HepG2 (cell line): ENCODE measurements around the gene ANKRD2. TPM values are rescaled to one million over a fixed set of nuclear protein-coding genes. Genes with fewer than 3 reads are reported as not detected.

ENCODE experiments used
- ARID2 ChIP-seq: sonication (generic); formaldehyde crosslinking; IDR thresholded peaks from 2 replicates; pipeline ENCODE4 v1.8.1; 2022; ENCODE audit warnings: mild to moderate bottlenecking, missing genetic modification reagents, borderline replicate concordance
- GABPB1 ChIP-seq: IDR thresholded peaks from 2 replicates; pipeline ENCODE4 v1.6.1; 2016; ENCODE audit warnings: mild to moderate bottlenecking, missing genetic modification reagents, moderate library complexity, missing compliant biosample characterization
- HES4 ChIP-seq: sonication (generic); formaldehyde crosslinking; IDR thresholded peaks from 2 replicates; pipeline ENCODE4 v1.9.0; 2021; ENCODE audit warnings: mild to moderate bottlenecking, missing genetic modification reagents, borderline replicate concordance
- MED8 ChIP-seq: sonication (generic); formaldehyde crosslinking; IDR thresholded peaks from 2 replicates; pipeline ENCODE4 v1.8.1; 2023; ENCODE audit warnings: mild to moderate bottlenecking, missing genetic modification reagents; ENCODE audit not compliant: insufficient replicate concordance
- MIER2 ChIP-seq: IDR thresholded peaks from 2 replicates; pipeline ENCODE4 v1.6.1; 2016; ENCODE audit warnings: missing biosample characterization, missing genetic modification reagents
- MIER3 ChIP-seq: IDR thresholded peaks from 2 replicates; pipeline ENCODE4 v1.6.1; 2016; ENCODE audit warnings: missing compliant biosample characterization, borderline replicate concordance
- MLX ChIP-seq: IDR thresholded peaks from 2 replicates; pipeline ENCODE4 v1.6.1; 2016
- NFKB2 ChIP-seq: sonication (generic); formaldehyde crosslinking; IDR thresholded peaks from 2 replicates; pipeline ENCODE4 v1.4.0; 2020; ENCODE audit warnings: missing genetic modification reagents, borderline replicate concordance
- NFKBIZ ChIP-seq: IDR thresholded peaks from 2 replicates; pipeline ENCODE4 v1.6.1; 2018; ENCODE audit warnings: missing genetic modification reagents, missing compliant biosample characterization
- NFRKB ChIP-seq: fragments of 450-650 bp; IDR thresholded peaks from 2 replicates; pipeline ENCODE4 v1.6.1; 2017
- NFYC ChIP-seq: IDR thresholded peaks from 2 replicates; pipeline ENCODE4 v1.6.1; 2016; ENCODE audit warnings: missing genetic modification reagents, missing compliant biosample characterization
- RFX1 ChIP-seq: fragments of 450-650 bp; IDR thresholded peaks from 2 replicates; pipeline ENCODE4 v1.6.1; 2017
- SNRNP70 ChIP-seq: fragments of 200-400 bp; formaldehyde crosslinking; IDR thresholded peaks from 2 replicates; pipeline ENCODE4 v1.6.1; 2017; ENCODE audit warnings: mild to moderate bottlenecking, low read depth, low read length, moderate library complexity
- SP2 ChIP-seq: sonication (generic); formaldehyde crosslinking; IDR thresholded peaks from 2 replicates; pipeline ENCODE4 v1.5.1; 2020; ENCODE audit warnings: mild to moderate bottlenecking, missing genetic modification reagents
- TBX2 ChIP-seq: sonication (generic); formaldehyde crosslinking; IDR thresholded peaks from 2 replicates; pipeline ENCODE4 v1.5.0; 2020; ENCODE audit warnings: missing genetic modification reagents, mild to moderate bottlenecking, borderline replicate concordance
- TP53 ChIP-seq: sonication (generic); formaldehyde crosslinking; conservative IDR thresholded peaks from 2 replicates; pipeline ENCODE4 v1.4.0; 2020; ENCODE audit warnings: missing genetic modification reagents
- XBP1 ChIP-seq: sonication (generic); formaldehyde crosslinking; IDR thresholded peaks from 2 replicates; pipeline ENCODE4 v1.5.0; 2020; ENCODE audit warnings: missing genetic modification reagents
- YEATS2 ChIP-seq: sonication (generic); formaldehyde crosslinking; IDR thresholded peaks from 2 replicates; pipeline ENCODE4 v1.4.0; 2020; ENCODE audit warnings: missing genetic modification reagents, borderline replicate concordance
- ZKSCAN8 ChIP-seq: IDR thresholded peaks from 2 replicates; pipeline ENCODE4 v1.6.1; 2016; ENCODE audit warnings: borderline replicate concordance, missing genetic modification reagents, missing compliant biosample characterization
- ZNF160 ChIP-seq: sonication (generic); formaldehyde crosslinking; IDR thresholded peaks from 2 replicates; pipeline ENCODE4 v1.8.0; 2022; ENCODE audit warnings: mild to moderate bottlenecking, inconsistent platforms, missing genetic modification reagents
- ZNF34 ChIP-seq: sonication (generic); formaldehyde crosslinking; IDR thresholded peaks from 2 replicates; pipeline ENCODE4 v1.4.0; 2020; ENCODE audit warnings: mild to moderate bottlenecking, missing genetic modification reagents, borderline replicate concordance
- ZNF512 ChIP-seq: sonication (generic); formaldehyde crosslinking; IDR thresholded peaks from 2 replicates; pipeline ENCODE4 v1.4.0; 2020; ENCODE audit warnings: mild to moderate bottlenecking, missing genetic modification reagents
- ZNF546 ChIP-seq: sonication (generic); formaldehyde crosslinking; conservative IDR thresholded peaks from 2 replicates; pipeline ENCODE4 v1.8.1; 2023; ENCODE audit warnings: mild to moderate bottlenecking, missing genetic modification reagents
- ZNF879 ChIP-seq: sonication (generic); formaldehyde crosslinking; IDR thresholded peaks from 2 replicates; pipeline ENCODE4 v1.8.1; 2023; ENCODE audit warnings: missing genetic modification reagents
- polyA plus RNA-seq, 8 experiments: library from polyadenylated mRNA; depleted of rRNA in 3 of 8; stranded (reverse) in 7 of 8; unstranded in 1 of 8; fragments of >200 nt; fragmentation: Illumina TruSeq in 4 of 8; extraction: Trizol in 4 of 8; gene quantifications; 2 replicates each; pipeline versions ENCODE4 v1.2.1 to v1.2.3, GENCODE V29; 2011 to 2016; ENCODE audit warnings: low read depth in 4 of 8, missing spikeins in 1 of 8, mixed read lengths in 1 of 8; ENCODE audit not compliant: insufficient read depth in 1 of 8
- total RNA-seq, 5 experiments: library from RNA; depleted of rRNA; stranded (reverse); fragments of >200 nt; fragmentation: Illumina TruSeq; extraction: Trizol; gene quantifications; 2 replicates each; pipeline ENCODE4 v1.2.3, GENCODE V29; 2016; ENCODE audit warnings: low read depth in 1 of 5
- TF ChIP-seq, protein P1 (sequence below): sonication (generic); formaldehyde crosslinking; conservative IDR thresholded peaks from 2 replicates; pipeline ENCODE4 v1.4.0; 2020; ENCODE audit warnings: missing genetic modification reagents
- TF ChIP-seq, protein P2 (sequence below): sonication (generic); formaldehyde crosslinking; IDR thresholded peaks from 2 replicates; pipeline ENCODE4 v1.4.0; 2020; ENCODE audit warnings: mild to moderate bottlenecking, low read depth, missing genetic modification reagents

ANKRD2 gene
- total and polyA plus RNA-seq, 2 of the 13 experiments (the other 11 are each of a cell fraction or from before 2014, with no cell fraction given): not detected

DNA sequence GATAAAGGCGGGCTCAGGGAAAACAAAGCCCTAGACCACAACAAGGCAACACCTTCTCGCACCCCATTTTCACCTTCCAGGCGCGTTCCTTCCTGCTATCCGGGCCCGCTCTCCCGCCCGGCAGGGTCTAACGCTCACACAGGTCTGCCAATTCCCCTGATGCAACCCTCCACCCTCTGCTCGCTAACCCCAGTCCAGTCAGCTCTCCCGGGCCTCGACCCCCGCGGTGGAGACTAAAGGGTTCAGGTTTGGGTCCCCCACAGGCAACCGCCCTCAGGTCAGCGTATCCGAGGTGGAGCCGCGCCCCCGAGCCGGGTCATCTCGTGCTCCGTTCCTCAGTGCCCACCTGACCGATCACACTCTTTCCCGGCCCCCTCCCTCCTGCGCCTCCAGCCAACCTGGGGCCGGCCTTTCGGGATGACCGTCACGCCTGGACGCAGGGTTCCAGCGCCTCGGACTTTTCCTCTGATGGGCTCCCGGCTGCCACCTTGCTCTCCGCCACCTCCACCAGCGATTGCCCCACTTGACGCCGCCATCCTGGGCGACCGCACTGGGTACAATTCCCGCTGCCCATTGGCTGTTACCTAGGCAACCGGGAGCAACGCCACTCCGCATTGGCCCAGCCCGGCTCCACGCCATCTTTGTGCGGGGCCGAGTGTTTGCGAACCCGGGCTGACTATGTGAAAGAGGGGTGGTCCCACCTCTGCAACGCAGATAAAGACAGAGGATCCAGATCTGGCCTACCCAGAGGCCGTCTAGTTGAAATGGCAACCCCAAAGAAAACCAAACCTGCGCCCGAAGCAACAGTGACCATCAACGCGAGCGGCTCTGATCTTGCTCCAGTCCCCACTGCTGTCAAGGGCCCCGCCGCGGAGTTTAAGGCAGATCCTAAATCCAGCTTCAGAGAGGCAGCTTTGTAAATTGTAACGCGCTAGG, 60.6 kb downstream of the ANKRD2 start, which contains the start of gene MORN4 (continued):
- TF ChIP-seq MED8: peak; percentile 14
- TF ChIP-seq ZNF546 (CRISPR knock-in tag): peak; percentile 74; the same call in 1 of the 2 replicates
- peak; percentile 24; the same call in 1 of the 2 replicates for TF ChIP-seq NFKB2
- no peak for TF ChIP-seq MIER2 (CRISPR knock-in tag)
- TF ChIP-seq TP53 (CRISPR knock-in tag): no peak
- no peak for TF ChIP-seq ZNF512 (CRISPR knock-in tag)
- TF ChIP-seq XBP1: no peak
- TF ChIP-seq RFX1: peak; percentile 92
- TF ChIP-seq ARID2 (CRISPR knock-in tag): no peak
- TF ChIP-seq SP2 (CRISPR knock-in tag): peak; percentile 57
- TF ChIP-seq, protein P1, sequence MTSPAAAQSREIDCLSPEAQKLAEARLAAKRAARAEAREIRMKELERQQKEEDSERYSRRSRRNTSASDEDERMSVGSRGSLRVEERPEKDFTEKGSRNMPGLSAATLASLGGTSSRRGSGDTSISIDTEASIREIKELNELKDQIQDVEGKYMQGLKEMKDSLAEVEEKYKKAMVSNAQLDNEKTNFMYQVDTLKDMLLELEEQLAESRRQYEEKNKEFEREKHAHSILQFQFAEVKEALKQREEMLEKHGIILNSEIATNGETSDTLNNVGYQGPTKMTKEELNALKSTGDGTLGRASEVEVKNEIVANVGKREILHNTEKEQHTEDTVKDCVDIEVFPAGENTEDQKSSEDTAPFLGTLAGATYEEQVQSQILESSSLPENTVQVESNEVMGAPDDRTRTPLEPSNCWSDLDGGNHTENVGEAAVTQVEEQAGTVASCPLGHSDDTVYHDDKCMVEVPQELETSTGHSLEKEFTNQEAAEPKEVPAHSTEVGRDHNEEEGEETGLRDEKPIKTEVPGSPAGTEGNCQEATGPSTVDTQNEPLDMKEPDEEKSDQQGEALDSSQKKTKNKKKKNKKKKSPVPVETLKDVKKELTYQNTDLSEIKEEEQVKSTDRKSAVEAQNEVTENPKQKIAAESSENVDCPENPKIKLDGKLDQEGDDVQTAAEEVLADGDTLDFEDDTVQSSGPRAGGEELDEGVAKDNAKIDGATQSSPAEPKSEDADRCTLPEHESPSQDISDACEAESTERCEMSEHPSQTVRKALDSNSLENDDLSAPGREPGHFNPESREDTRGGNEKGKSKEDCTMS (CRISPR knock-in tag): no peak
- no peak for TF ChIP-seq ZNF160 (CRISPR knock-in tag)
- no peak for TF ChIP-seq YEATS2 (CRISPR knock-in tag)
- TF ChIP-seq NFRKB: no peak
- peak; percentile 77 for TF ChIP-seq GABPB1 (CRISPR knock-in tag)
- TF ChIP-seq ZKSCAN8 (CRISPR knock-in tag): no peak
- TF ChIP-seq TBX2 (CRISPR knock-in tag): peak; percentile 60; the same call in 1 of the 2 replicates
- no peak for TF ChIP-seq MLX (CRISPR knock-in tag)
- TF ChIP-seq ZNF34: no peak
- peak; percentile 18; the same call in 1 of the 2 replicates for TF ChIP-seq MIER3 (CRISPR knock-in tag)
- TF ChIP-seq NFKBIZ: no peak
- TF ChIP-seq ZNF879 (CRISPR knock-in tag): no peak; the same call in 1 of the 2 replicates
- TF ChIP-seq SNRNP70: no peak
- no peak for TF ChIP-seq HES4 (CRISPR knock-in tag)
- TF ChIP-seq, protein P2, sequence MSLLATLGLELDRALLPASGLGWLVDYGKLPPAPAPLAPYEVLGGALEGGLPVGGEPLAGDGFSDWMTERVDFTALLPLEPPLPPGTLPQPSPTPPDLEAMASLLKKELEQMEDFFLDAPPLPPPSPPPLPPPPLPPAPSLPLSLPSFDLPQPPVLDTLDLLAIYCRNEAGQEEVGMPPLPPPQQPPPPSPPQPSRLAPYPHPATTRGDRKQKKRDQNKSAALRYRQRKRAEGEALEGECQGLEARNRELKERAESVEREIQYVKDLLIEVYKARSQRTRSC (CRISPR knock-in tag): no peak
- peak; percentile 99 for TF ChIP-seq NFYC (CRISPR knock-in tag)
